ENCODE data around the gene ATP8A2.

- TF ChIP-seq, protein P1, sequence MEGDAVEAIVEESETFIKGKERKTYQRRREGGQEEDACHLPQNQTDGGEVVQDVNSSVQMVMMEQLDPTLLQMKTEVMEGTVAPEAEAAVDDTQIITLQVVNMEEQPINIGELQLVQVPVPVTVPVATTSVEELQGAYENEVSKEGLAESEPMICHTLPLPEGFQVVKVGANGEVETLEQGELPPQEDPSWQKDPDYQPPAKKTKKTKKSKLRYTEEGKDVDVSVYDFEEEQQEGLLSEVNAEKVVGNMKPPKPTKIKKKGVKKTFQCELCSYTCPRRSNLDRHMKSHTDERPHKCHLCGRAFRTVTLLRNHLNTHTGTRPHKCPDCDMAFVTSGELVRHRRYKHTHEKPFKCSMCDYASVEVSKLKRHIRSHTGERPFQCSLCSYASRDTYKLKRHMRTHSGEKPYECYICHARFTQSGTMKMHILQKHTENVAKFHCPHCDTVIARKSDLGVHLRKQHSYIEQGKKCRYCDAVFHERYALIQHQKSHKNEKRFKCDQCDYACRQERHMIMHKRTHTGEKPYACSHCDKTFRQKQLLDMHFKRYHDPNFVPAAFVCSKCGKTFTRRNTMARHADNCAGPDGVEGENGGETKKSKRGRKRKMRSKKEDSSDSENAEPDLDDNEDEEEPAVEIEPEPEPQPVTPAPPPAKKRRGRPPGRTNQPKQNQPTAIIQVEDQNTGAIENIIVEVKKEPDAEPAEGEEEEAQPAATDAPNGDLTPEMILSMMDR (IDR thresholded peaks at IDR 0.05; ENCODE audit: low read depth, low read length, missing input control): no peak
- TF ChIP-seq, protein P2, sequence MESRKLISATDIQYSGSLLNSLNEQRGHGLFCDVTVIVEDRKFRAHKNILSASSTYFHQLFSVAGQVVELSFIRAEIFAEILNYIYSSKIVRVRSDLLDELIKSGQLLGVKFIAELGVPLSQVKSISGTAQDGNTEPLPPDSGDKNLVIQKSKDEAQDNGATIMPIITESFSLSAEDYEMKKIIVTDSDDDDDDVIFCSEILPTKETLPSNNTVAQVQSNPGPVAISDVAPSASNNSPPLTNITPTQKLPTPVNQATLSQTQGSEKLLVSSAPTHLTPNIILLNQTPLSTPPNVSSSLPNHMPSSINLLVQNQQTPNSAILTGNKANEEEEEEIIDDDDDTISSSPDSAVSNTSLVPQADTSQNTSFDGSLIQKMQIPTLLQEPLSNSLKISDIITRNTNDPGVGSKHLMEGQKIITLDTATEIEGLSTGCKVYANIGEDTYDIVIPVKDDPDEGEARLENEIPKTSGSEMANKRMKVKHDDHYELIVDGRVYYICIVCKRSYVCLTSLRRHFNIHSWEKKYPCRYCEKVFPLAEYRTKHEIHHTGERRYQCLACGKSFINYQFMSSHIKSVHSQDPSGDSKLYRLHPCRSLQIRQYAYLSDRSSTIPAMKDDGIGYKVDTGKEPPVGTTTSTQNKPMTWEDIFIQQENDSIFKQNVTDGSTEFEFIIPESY (IDR thresholded peaks at IDR 0.05): no peak
- TF ChIP-seq TAF1 (conservative IDR thresholded peaks at IDR 0.05): no peak
- TF ChIP-seq YY1 (IDR thresholded peaks at IDR 0.05): no peak
- TF ChIP-seq NR2F2 (IDR thresholded peaks at IDR 0.05): no peak
- TF ChIP-seq MAX (IDR thresholded peaks at IDR 0.05): no peak
- no peak for TF ChIP-seq REST (IDR thresholded peaks at IDR 0.05)
- no peak for TF ChIP-seq RAD21 (IDR thresholded peaks at IDR 0.05)
- TF ChIP-seq GABPA (IDR thresholded peaks at IDR 0.05 in 1 of 2, conservative IDR thresholded peaks at IDR 0.05 in 1 of 2): no peak
- no peak for TF ChIP-seq JUND (IDR thresholded peaks at IDR 0.05)
- no peak for TF ChIP-seq EGR1 (IDR thresholded peaks at IDR 0.05; ENCODE audit: low read depth in 2 of 2)
These were observed 18.4 kb upstream of the ATP8A2 start for GRCh38 chr13:25353344-25353743.

All from liver (tissue), 3 donors.